ENCODE data around the gene FEZ2. TPM values are rescaled to one million over a fixed set of nuclear protein-coding genes. Genes with fewer than 3 reads are reported as not detected.

FEZ2 gene
- total and polyA plus RNA-seq, 10 of the 15 experiments (the other 5 are each of a cell fraction or from before 2014, with no cell fraction given), result 3.0 to 15.4 (median 6.6) TPM

DNA sequence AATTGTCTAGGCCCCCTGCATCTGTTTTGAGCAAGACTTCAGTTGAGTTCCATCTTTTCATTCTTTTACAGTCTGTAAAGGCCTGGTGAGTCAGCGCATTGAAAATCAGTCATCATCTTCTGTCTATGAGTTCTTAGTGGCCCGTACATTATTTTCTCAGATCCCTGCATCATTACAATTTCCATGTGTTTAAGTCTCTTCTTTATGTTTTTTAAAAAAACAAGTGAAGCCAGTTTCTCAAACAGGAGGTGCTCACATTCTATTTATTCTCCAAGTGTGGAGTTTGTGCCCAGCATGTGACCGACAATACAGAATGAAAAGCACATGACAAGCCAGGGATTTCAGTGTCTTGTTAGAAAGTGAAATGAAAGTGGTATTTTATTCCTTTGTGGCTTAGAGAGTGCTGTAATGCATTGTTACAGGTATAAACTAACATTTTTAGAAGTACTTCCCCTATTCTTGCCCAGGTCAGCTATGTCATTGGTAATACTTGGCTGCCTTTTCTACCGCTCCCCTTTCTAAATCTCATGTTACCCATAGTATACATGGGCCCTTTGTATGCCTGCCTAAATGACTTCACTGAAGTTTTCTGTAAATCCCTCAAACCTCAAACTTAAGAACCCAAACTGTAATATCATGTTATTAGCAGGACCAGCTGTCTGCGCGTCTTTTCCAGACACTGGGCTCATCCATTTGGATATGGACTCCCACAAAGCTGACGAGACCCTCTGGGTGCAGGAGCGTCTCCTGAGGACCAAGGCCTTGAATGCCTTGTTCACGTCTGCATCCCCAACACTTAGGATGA is 67.6 kb downstream of the FEZ2 start (continued):
- TF ChIP-seq MLLT1 (IDR thresholded peaks at IDR 0.05), result no peak
- TF ChIP-seq RUNX3 (IDR thresholded peaks at IDR 0.05; ENCODE audit: low read length), result peak; percentile 86
- TF ChIP-seq CBFB (IDR thresholded peaks at IDR 0.05; ENCODE audit: low read depth), result peak; percentile 45; the same call in 1 of the 2 replicates
- TF ChIP-seq, protein P1, sequence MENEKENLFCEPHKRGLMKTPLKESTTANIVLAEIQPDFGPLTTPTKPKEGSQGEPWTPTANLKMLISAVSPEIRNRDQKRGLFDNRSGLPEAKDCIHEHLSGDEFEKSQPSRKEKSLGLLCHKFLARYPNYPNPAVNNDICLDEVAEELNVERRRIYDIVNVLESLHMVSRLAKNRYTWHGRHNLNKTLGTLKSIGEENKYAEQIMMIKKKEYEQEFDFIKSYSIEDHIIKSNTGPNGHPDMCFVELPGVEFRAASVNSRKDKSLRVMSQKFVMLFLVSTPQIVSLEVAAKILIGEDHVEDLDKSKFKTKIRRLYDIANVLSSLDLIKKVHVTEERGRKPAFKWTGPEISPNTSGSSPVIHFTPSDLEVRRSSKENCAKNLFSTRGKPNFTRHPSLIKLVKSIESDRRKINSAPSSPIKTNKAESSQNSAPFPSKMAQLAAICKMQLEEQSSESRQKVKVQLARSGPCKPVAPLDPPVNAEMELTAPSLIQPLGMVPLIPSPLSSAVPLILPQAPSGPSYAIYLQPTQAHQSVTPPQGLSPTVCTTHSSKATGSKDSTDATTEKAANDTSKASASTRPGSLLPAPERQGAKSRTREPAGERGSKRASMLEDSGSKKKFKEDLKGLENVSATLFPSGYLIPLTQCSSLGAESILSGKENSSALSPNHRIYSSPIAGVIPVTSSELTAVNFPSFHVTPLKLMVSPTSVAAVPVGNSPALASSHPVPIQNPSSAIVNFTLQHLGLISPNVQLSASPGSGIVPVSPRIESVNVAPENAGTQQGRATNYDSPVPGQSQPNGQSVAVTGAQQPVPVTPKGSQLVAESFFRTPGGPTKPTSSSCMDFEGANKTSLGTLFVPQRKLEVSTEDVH (IDR thresholded peaks at IDR 0.05; ENCODE audit: low read depth, partially characterized antibody), result no peak
- TF ChIP-seq SMARCA5 (IDR thresholded peaks at IDR 0.05), result peak; percentile 34; the same call in 1 of the 2 replicates
- no peak for TF ChIP-seq POU2F2 (IDR thresholded peaks at IDR 0.05; ENCODE audit: borderline replicate concordance, low read depth, low read length)
- TF ChIP-seq ESRRA (IDR thresholded peaks at IDR 0.05; ENCODE audit: low read length), result no peak
- TF ChIP-seq, protein P2, sequence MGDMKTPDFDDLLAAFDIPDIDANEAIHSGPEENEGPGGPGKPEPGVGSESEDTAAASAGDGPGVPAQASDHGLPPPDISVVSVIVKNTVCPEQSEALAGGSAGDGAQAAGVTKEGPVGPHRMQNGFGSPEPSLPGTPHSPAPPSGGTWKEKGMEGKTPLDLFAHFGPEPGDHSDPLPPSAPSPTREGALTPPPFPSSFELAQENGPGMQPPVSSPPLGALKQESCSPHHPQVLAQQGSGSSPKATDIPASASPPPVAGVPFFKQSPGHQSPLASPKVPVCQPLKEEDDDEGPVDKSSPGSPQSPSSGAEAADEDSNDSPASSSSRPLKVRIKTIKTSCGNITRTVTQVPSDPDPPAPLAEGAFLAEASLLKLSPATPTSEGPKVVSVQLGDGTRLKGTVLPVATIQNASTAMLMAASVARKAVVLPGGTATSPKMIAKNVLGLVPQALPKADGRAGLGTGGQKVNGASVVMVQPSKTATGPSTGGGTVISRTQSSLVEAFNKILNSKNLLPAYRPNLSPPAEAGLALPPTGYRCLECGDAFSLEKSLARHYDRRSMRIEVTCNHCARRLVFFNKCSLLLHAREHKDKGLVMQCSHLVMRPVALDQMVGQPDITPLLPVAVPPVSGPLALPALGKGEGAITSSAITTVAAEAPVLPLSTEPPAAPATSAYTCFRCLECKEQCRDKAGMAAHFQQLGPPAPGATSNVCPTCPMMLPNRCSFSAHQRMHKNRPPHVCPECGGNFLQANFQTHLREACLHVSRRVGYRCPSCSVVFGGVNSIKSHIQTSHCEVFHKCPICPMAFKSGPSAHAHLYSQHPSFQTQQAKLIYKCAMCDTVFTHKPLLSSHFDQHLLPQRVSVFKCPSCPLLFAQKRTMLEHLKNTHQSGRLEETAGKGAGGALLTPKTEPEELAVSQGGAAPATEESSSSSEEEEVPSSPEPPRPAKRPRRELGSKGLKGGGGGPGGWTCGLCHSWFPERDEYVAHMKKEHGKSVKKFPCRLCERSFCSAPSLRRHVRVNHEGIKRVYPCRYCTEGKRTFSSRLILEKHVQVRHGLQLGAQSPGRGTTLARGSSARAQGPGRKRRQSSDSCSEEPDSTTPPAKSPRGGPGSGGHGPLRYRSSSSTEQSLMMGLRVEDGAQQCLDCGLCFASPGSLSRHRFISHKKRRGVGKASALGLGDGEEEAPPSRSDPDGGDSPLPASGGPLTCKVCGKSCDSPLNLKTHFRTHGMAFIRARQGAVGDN (IDR thresholded peaks at IDR 0.05), result peak; percentile 33; the same call in 1 of the 2 replicates
- TF ChIP-seq KDM1A (IDR thresholded peaks at IDR 0.05; ENCODE audit: borderline replicate concordance), result no peak
- no peak for TF ChIP-seq CREB1 (IDR thresholded peaks at IDR 0.05; ENCODE audit: low read depth)
- no peak for TF ChIP-seq ASH2L (IDR thresholded peaks at IDR 0.05; ENCODE audit: borderline replicate concordance, low read depth)
- TF ChIP-seq JUNB (IDR thresholded peaks at IDR 0.05), result no peak
- no peak for TF ChIP-seq TAF1 (IDR thresholded peaks at IDR 0.05; ENCODE audit: borderline replicate concordance, low read depth, low read length)
- no peak for TF ChIP-seq IRF3 (IDR thresholded peaks at IDR 0.05)
- TF ChIP-seq USF2 (IDR thresholded peaks at IDR 0.05; ENCODE audit: borderline replicate concordance, low read depth, low read length), result peak; percentile 32; the same call in 1 of the 2 replicates
- TF ChIP-seq RELA (IDR thresholded peaks at IDR 0.05; ENCODE audit: borderline replicate concordance, partially characterized antibody), result no peak
- TF ChIP-seq KLF5 (IDR thresholded peaks at IDR 0.05; ENCODE audit: partially characterized antibody), result no peak
- TF ChIP-seq ZSCAN29 (IDR thresholded peaks at IDR 0.05), result no peak
- TF ChIP-seq NR2C2 (IDR thresholded peaks at IDR 0.05; ENCODE audit: borderline replicate concordance, control insufficient read depth, insufficient read length, low read depth), result no peak
- peak; percentile 35 for TF ChIP-seq CREM (IDR thresholded peaks at IDR 0.05; ENCODE audit: low read depth)
- TF ChIP-seq BRCA1 (IDR thresholded peaks at IDR 0.05; ENCODE audit: low read depth, low read length), result no peak

All from GM12878 (cell line).